ENCODE measurements around the gene GABRE. TPM values are rescaled to one million over a fixed set of nuclear protein-coding genes. Genes with fewer than 3 reads are reported as not detected.
"Not testable (repeated sequence)": the region's sequence is repeated elsewhere in the genome, so short reads cannot be mapped to it uniquely, and the experiment has no call there.

Gene GABRE
- total RNA-seq, 1 donor from 2014 or later: 31.3 TPM

GRCh38 chrX:151921292-151921691 lies 53.2 kb downstream of the GABRE start:
- no peak for DNase-seq
- intact Hi-C loops (cut with micrococcal nuclease): no loop called here
- no peak overlapping the region for H3K4me3 ChIP-seq
- H3K27me3 ChIP-seq (ENCODE audit: low read depth): no peaks in the 10 kb centered on the region
- no peak for TF ChIP-seq CTCF (IDR thresholded peaks at IDR 0.05; ENCODE audit: borderline replicate concordance)
- no peak overlapping the region for H3K27ac ChIP-seq (replicated peaks)
- H3K9me3 ChIP-seq (replicated peaks): no peaks in the 10 kb centered on the region
- H3K36me3 ChIP-seq: no peaks in the 10 kb centered on the region
- H3K4me1 ChIP-seq: no peaks in the 10 kb centered on the region

- intact Hi-C loops (cut with micrococcal nuclease): no loop called here
- Histone ChIP-seq H3K9me3 (replicated peaks) (no peaks in the 10 kb centered on the region), H3K4me1 (no peaks in the 10 kb centered on the region), H3K27me3 (ENCODE audit: low read depth) (no peaks in the 10 kb centered on the region), H3K27ac (replicated peaks) (no peak overlapping the region), H3K4me3 (no peak overlapping the region), H3K36me3 (no peaks in the 10 kb centered on the region)
- no peak for TF ChIP-seq CTCF (IDR thresholded peaks at IDR 0.05; ENCODE audit: borderline replicate concordance)
- no peak for DNase-seq
Measured at GRCh38 chrX:151920530-151920929, 53.9 kb downstream of the GABRE start.

GRCh38 chrX:151920101-151920500 lies 54.4 kb downstream of the GABRE start:
- TF ChIP-seq CTCF (IDR thresholded peaks at IDR 0.05; ENCODE audit: borderline replicate concordance): no peak
- Histone ChIP-seq H3K36me3 (no peaks in the 10 kb centered on the region), H3K27me3 (ENCODE audit: low read depth) (no peaks in the 10 kb centered on the region), H3K9me3 (replicated peaks) (no peaks in the 10 kb centered on the region), H3K4me1 (no peaks in the 10 kb centered on the region), H3K27ac (replicated peaks) (no peak overlapping the region), H3K4me3 (no peak overlapping the region)
- no peak for DNase-seq
- intact Hi-C loops (cut with micrococcal nuclease): no loop called here

GRCh38 chrX:151919610-151920009 lies 54.9 kb downstream of the GABRE start:
- no peaks in the 10 kb centered on the region for H3K9me3 ChIP-seq (replicated peaks)
- H3K4me3 ChIP-seq: no peak overlapping the region
- H3K4me1 ChIP-seq: no peaks in the 10 kb centered on the region
- DNase-seq: no peak
- no peaks in the 10 kb centered on the region for H3K36me3 ChIP-seq
- TF ChIP-seq CTCF (IDR thresholded peaks at IDR 0.05; ENCODE audit: borderline replicate concordance): no peak
- no peak overlapping the region for H3K27ac ChIP-seq (replicated peaks)
- intact Hi-C loops (cut with micrococcal nuclease): no loop called here
- H3K27me3 ChIP-seq (ENCODE audit: low read depth): no peaks in the 10 kb centered on the region

GRCh38 chrX:151918736-151919135 lies 55.7 kb downstream of the GABRE start:
- H3K4me1 ChIP-seq; H3K27ac ChIP-seq (replicated peaks); H3K36me3 ChIP-seq; intact Hi-C loops (cut with micrococcal nuclease); DNase-seq; H3K9me3 ChIP-seq (replicated peaks); H3K4me3 ChIP-seq; H3K27me3 ChIP-seq (ENCODE audit: low read depth): not testable (repeated sequence)

- Histone ChIP-seq H3K4me3 (no peak within 1 kb of the TSS), H3K9me3 (replicated peaks) (no peaks in the 10 kb centered on the region), H3K4me1 (no peaks in the 10 kb centered on the region), H3K27me3 (ENCODE audit: low read depth) (no peaks in the 10 kb centered on the region), H3K27ac (replicated peaks) (no peak within 1 kb of the TSS), H3K36me3 (no peaks in the 10 kb centered on the region)
- no peak for DNase-seq
- intact Hi-C loops (cut with micrococcal nuclease): no loop called here
- no peak for TF ChIP-seq CTCF (IDR thresholded peaks at IDR 0.05; ENCODE audit: borderline replicate concordance)
Measured at GRCh38 chrX:151912780-151913179, 61.7 kb downstream of the GABRE start, which contains the start of gene MAGEA4. Gene MAGEA4, plus strand, starts transcription at chrX:151912889. Its CDS starts 10,776 bp downstream, at chrX:151923665.

Data from left ventricle myocardium inferior (tissue), 1 donor.